ENCODE results near the gene MARCHF4.

Gene MARCHF4, protein sequence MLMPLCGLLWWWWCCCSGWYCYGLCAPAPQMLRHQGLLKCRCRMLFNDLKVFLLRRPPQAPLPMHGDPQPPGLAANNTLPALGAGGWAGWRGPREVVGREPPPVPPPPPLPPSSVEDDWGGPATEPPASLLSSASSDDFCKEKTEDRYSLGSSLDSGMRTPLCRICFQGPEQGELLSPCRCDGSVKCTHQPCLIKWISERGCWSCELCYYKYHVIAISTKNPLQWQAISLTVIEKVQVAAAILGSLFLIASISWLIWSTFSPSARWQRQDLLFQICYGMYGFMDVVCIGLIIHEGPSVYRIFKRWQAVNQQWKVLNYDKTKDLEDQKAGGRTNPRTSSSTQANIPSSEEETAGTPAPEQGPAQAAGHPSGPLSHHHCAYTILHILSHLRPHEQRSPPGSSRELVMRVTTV

GRCh38 chr2:216371721-216372702 lies at the start of gene MARCHF4:
TSS of gene MARCHF4 (minus strand) at chr2:216372483. CDS start at chr2:216370260, 2,223 bp downstream.
- DNase-seq = peak; percentile 33

DNA sequence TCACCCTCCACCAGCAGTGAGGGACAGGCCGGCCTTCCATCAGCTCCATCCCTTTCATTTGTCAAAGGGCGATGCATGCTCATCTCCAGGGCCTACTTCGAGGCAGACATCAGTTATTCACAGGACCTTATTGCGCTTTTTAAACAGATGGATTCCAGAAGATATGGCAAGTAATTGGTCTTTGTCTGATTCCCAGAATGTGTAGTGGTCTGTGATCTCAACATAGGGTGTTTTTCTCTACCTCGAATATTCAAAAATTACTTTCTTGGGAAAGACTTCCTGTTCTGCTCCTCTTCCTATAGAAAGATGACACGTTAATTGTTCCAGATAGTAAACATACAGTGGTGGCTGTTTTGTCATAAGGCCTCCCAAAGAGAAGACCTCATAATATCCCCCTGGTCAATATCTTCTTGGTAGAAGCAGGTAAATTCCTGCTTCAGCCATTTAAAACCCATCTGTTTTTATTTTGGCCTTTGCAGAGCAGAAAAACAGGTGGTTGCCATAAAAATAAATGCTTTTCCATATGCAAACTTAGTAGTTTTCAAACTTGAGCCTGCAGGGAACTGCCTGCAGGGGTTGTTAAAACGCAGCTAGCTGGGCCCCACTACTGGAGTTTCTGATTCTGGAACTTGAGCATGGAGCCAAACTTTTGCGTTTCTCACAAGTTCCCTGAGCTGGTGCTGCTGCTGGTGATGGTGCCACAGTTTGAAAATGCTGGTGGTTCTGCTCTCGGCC lies 48.3 kb upstream of the MARCHF4 start:
- no peak for DNase-seq

GRCh38 chr2:216418981-216419380 lies 46.7 kb upstream of the MARCHF4 start:
- no peak for DNase-seq

DNA sequence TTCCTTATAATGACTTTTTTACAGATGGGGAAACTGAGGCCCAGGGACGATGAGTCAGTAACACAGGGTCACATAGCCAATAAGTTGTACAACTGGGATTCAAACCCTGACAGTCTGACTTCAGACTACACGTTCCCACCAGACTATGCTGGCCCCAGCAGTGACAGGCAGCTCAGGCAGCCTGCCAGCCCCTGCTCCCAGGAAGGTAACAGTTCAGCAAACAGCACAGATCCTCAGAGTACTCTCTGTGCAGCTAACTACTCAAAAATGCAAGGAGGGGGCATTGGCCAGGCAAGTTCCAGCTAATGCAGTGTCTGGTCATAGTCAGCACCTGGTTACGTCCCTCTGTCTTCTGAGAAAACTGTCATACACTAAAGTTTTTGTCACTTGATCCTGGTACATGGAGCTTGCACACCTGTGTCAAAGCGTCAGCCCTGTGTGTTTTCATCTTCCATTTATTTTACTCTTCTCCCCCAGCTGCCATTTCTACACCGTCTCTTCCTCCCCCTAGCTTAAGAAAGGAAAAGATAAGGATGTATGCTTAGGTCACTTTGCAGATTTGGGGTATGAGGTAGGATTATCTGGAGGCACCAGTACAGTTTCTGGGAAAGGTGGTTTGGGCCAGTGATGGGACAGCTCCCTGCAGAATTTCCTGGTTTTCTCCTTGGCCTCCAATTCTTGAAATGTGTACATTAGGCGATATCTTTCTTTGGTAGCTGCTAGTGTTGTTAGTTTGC lies 44.5 kb upstream of the MARCHF4 start:
- DNase-seq = no peak

DNA sequence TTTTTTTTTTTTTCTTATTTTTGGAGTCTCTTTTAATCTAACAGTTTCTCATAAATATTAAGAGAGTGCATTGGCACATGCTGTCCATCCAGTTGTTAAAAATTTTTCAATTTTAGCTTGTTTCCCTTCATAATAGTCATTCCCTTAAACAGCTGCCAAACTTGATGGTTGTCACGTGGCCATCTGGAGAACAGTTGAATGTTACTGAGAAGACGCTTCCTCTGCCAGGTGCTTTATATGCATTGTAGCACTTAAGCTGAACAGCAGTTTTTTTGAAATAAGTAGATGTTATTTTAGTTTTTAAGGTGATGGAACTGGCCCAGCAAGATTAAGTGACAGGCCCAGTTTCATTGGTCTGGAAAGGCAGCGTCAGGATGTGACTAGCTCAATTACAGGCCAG lies 43.3 kb upstream of the MARCHF4 start:
- no peak for DNase-seq

DNA sequence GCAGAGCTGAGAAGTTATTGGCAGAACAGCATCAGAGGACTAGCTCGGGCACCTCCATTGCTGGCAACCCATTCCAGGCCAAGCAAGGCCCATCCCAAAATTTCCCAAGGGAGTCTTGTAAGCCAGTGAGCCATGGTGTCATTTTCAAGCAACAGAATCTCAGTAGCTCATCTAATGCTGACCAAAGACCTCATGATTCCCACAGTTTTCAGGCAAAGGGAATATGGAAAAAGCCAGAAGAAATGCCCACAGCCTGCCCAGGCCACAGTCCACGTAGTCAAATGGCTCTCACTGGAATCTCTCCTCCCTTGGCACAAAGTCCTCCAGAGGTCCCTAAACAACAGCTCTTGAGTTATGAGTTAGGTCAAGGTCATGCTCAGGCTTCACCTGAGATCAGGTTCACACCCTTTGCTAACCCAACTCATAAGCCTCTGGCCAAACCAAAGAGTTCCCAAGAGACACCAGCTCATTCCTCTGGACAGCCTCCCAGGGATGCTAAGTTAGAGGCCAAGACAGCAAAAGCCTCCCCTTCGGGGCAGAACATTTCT lies 42.6 kb upstream of the MARCHF4 start:
- DNase-seq = no peak

DNA sequence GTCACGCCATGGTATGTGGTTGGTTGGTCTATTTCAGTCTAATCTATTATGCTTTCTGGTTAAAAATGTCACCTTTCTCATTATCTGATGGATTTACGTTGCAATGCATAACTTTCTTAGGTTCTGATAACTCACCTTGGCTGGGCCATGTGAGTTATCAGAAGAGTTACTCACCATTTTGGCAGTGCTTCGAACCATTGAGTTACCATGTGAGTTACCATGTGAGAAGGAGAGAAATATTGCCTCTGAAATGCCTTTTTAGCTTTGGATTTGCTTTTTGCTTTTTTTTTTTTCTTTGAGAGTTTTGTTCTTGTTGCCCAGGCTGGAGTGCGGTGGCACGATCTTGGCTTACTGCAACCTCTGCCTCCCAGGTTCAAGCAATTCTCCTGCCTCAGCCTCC lies 41.6 kb upstream of the MARCHF4 start:
- no peak for DNase-seq

GRCh38 chr2:216412022-216412999 lies 40.0 kb upstream of the MARCHF4 start, which contains the start of gene SMARCAL1:
TSS of gene SMARCAL1 (plus strand) at chr2:216412484. CDS start at chr2:216414705, 2,221 bp downstream.
- DNase-seq = peak; percentile 99

- no peak for DNase-seq
Observed at GRCh38 chr2:216410550-216410949, 38.3 kb upstream of the MARCHF4 start.

- no peak for DNase-seq
Observed at GRCh38 chr2:216408426-216409290, 36.4 kb upstream of the MARCHF4 start.

GRCh38 chr2:216406826-216407225 lies 34.5 kb upstream of the MARCHF4 start:
- DNase-seq = peak; percentile 91

GRCh38 chr2:216405588-216405987 lies 33.3 kb upstream of the MARCHF4 start:
- peak; percentile 9 for DNase-seq

- DNase-seq = no peak
Observed at GRCh38 chr2:216404010-216404618, 31.8 kb upstream of the MARCHF4 start.

GRCh38 chr2:216402751-216403150 lies 30.5 kb upstream of the MARCHF4 start:
- DNase-seq = no peak

DNA sequence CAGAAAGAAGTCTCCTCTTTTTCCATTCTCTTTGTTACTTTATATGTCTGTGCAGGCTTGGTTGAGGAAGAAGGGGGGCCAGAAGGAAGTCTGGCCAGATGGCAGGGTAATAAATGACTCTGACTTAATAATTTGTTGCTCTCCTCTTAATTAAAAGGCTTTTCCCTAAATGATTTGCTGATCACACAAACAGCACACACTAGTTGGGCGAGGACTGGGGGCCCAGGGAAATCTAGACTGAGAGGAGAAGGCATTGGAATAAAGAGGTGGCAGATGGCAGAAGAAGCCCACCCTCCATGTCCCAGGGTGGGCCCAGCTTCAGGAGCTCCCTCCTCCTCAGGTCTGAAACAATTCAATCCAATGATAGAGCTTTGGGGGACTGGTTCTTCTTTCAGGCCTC lies 27.3 kb upstream of the MARCHF4 start:
- no peak for DNase-seq

DNA sequence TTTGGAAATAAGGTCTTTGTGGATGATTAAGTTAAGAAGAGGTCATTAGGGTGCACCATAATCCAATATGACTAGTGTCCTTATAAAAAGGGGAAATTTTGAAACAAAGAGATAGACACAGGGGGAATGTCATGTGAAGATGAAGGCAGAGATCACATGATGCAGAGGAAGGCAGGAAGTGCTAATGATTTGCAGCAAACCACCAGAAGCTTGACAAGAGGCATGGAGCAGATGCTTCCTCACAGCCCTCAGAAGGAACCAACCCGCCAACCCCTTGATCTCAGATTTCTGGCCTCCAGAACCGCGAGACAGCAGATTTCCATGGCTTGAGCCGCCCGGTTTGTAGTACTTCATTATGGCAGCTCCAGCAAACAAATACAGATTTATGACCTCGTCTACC lies 22.6 kb upstream of the MARCHF4 start:
- no peak for DNase-seq

DNA sequence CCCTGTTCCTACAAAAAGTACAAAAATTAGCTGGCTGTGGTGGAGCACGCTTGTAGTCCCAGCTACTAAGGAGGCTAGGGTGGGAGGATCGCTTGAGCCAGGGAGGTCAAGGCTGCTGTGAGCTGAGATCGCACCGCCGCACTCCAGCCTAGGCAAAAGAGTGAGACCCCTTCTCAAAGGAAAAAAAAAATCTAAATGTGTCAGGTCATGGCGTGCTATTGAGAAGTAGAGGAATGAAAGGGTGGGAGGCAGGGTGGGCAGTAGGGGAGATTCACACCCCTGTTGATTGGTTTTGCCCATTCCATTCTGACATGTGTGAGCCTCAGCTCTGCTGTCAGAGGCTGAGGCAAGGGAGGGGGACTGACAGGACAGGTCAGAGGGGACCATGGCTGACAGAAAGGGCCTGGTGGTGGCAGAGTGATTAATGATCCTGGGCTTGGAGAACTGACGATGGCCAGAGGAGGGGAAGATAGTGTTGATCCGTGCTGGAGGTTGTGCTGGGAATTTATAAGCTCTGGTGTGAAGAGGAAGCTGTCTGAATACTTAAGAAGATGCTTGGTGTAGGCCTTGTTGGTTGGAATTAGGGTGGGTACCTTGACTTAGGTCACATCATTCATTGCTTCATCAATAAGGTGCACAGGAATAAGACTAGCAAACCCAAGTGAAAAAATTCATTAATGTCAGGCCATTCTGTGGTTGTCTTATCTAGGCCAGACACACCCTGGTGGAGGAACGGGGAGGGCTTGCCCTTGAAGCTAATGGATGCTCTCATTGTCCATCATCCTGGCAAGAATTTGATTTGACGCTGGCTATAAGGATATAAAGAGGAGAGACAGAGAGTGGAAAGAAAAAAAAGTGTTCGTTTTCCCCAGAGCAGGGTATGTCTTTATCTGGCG lies 20.9 kb upstream of the MARCHF4 start:
- DNase-seq = no peak

GRCh38 chr2:216392018-216392562 lies 19.8 kb upstream of the MARCHF4 start:
- no peak for DNase-seq

Measured in NCI-H1436 (cell line).